HepG2 (cell line): ENCODE data around the gene IFT88. TPM values are rescaled to one million over a fixed set of nuclear protein-coding genes. Genes with fewer than 3 reads are reported as not detected.

ENCODE experiments used
- ATF1 ChIP-seq: IDR thresholded peaks from 2 replicates; pipeline ENCODE4 v1.6.1; 2016; ENCODE audit warnings: mild to moderate bottlenecking, control low read depth
- CHD2 ChIP-seq: IDR thresholded peaks from 2 replicates; pipeline ENCODE4 v1.6.1; 2011; ENCODE audit warnings: low read depth, low read length, improper control_type of control experiment
- CREB3 ChIP-seq: sonication (generic); formaldehyde crosslinking; IDR thresholded peaks from 2 replicates; pipeline ENCODE4 v1.5.0; 2020; ENCODE audit warnings: missing genetic modification reagents
- DMAP1 ChIP-seq: IDR thresholded peaks from 2 replicates; pipeline ENCODE4 v1.6.1; 2016
- MLX ChIP-seq: IDR thresholded peaks from 2 replicates; pipeline ENCODE4 v1.6.1; 2016
- NFE2 ChIP-seq: sonication (generic); formaldehyde crosslinking; IDR thresholded peaks from 2 replicates; pipeline ENCODE4 v1.4.0; 2020; ENCODE audit warnings: missing genetic modification reagents
- RELA ChIP-seq: sonication (generic); formaldehyde crosslinking; IDR thresholded peaks from 2 replicates; pipeline ENCODE4 v1.4.0; 2020; ENCODE audit warnings: missing genetic modification reagents
- SNAPC4 ChIP-seq: sonication (generic); formaldehyde crosslinking; IDR thresholded peaks from 2 replicates; pipeline ENCODE4 v1.4.0; 2020; ENCODE audit warnings: mild to moderate bottlenecking, missing genetic modification reagents
- TFDP2 ChIP-seq: sonication (generic); formaldehyde crosslinking; IDR thresholded peaks from 2 replicates; pipeline ENCODE4 v1.4.0; 2020; ENCODE audit warnings: missing genetic modification reagents
- ZBTB10 ChIP-seq: sonication (generic); formaldehyde crosslinking; IDR thresholded peaks from 2 replicates; pipeline ENCODE4 v1.4.0; 2020; ENCODE audit warnings: missing genetic modification reagents, borderline replicate concordance
- ZMAT5 ChIP-seq: sonication (generic); formaldehyde crosslinking; IDR thresholded peaks from 2 replicates; pipeline ENCODE4 v1.5.0; 2020; ENCODE audit warnings: mild to moderate bottlenecking, low read depth, missing genetic modification reagents, borderline replicate concordance
- ZNF256 ChIP-seq: sonication (generic); formaldehyde crosslinking; conservative IDR thresholded peaks from 2 replicates; pipeline ENCODE4 v1.4.0; 2020; ENCODE audit warnings: missing genetic modification reagents
- ZXDC ChIP-seq: sonication (generic); formaldehyde crosslinking; IDR thresholded peaks from 2 replicates; pipeline ENCODE4 v1.5.0; 2020; ENCODE audit warnings: mild to moderate bottlenecking, missing genetic modification reagents
- polyA plus RNA-seq, 8 experiments: library from polyadenylated mRNA; depleted of rRNA in 3 of 8; stranded (reverse) in 7 of 8; unstranded in 1 of 8; fragments of >200 nt; fragmentation: Illumina TruSeq in 4 of 8; extraction: Trizol in 4 of 8; gene quantifications; 2 replicates each; pipeline versions ENCODE4 v1.2.1 to v1.2.3, GENCODE V29; 2011 to 2016; ENCODE audit warnings: low read depth in 4 of 8, missing spikeins in 1 of 8, mixed read lengths in 1 of 8; ENCODE audit not compliant: insufficient read depth in 1 of 8
- total RNA-seq, 5 experiments: library from RNA; depleted of rRNA; stranded (reverse); fragments of >200 nt; fragmentation: Illumina TruSeq; extraction: Trizol; gene quantifications; 2 replicates each; pipeline ENCODE4 v1.2.3, GENCODE V29; 2016; ENCODE audit warnings: low read depth in 1 of 5

The IFT88 gene
- total and polyA plus RNA-seq, 2 of the 13 experiments (the other 11 are each of a cell fraction or from before 2014, with no cell fraction given): 8.4 to 19.9 TPM

- TF ChIP-seq ZMAT5 (CRISPR knock-in tag) (no peak), ZBTB10 (CRISPR knock-in tag) (peak; percentile 64; the same call in 1 of the 2 replicates), MLX (CRISPR knock-in tag) (no peak), NFE2 (CRISPR knock-in tag) (no peak), TFDP2 (CRISPR knock-in tag) (peak; percentile 79), CREB3 (CRISPR knock-in tag) (no peak), RELA (CRISPR knock-in tag) (no peak), DMAP1 (CRISPR knock-in tag) (peak; percentile 83), SNAPC4 (no peak; the same call in 1 of the 2 replicates), ATF1 (CRISPR knock-in tag) (no peak), CHD2 (no peak), ZNF256 (CRISPR knock-in tag) (0 out of 2 replicates have a peak, but pooled peaks have one; percentile 24), ZXDC (no peak)
These were observed at the start of gene IFT88 (continued) for GRCh38 chr13:20566898-20567874.
